ENCODE data around the gene MINAR1.

Gene MINAR1

GRCh38 chr15:79463043-79463780 is 31.1 kb downstream of the MINAR1 start:
- DNase-seq (ENCODE audit: low spot score) (no peak), FAIRE-seq (no peak)

- no peak for DNase-seq (ENCODE audit: low spot score)
- FAIRE-seq, result no peak
These were observed 31.7 kb downstream of the MINAR1 start for GRCh38 chr15:79463781-79464270.

- FAIRE-seq (no peak), DNase-seq (ENCODE audit: low spot score) (no peak)
These were observed 34.4 kb downstream of the MINAR1 start for GRCh38 chr15:79466488-79466887.

GRCh38 chr15:79467865-79468586 is 35.9 kb downstream of the MINAR1 start:
- FAIRE-seq, result no peak

GRCh38 chr15:79472446-79472845 is 40.3 kb downstream of the MINAR1 start:
- FAIRE-seq (no peak), DNase-seq (ENCODE audit: low spot score) (no peak)

More at GRCh38 chr15:79467865-79468586, 35.9 kb downstream of the MINAR1 start:
- no peak for DNase-seq (ENCODE audit: low spot score)

GRCh38 chr15:79474252-79474651 is 42.1 kb downstream of the MINAR1 start:
- DNase-seq (ENCODE audit: low spot score), result no peak
- FAIRE-seq, result no peak

- no peak for DNase-seq (ENCODE audit: low spot score)
- FAIRE-seq, result no peak
These were observed 43.2 kb downstream of the MINAR1 start for GRCh38 chr15:79475306-79475705.

- DNase-seq (ENCODE audit: low spot score) (no peak), FAIRE-seq (peak; percentile 77)
These were observed 46.0 kb downstream of the MINAR1 start for GRCh38 chr15:79478108-79478507.

- DNase-seq (ENCODE audit: low spot score), result no peak
- no peak for FAIRE-seq
These were observed 47.5 kb downstream of the MINAR1 start for GRCh38 chr15:79479616-79480015.

GRCh38 chr15:79481793-79482192 is 49.7 kb downstream of the MINAR1 start:
- DNase-seq (ENCODE audit: low spot score) (no peak), FAIRE-seq (no peak)

Measured in urothelium cell line (cell line).